A549 (cell line): Measurements from ENCODE around the gene ZNF276. TPM values are rescaled to one million over a fixed set of nuclear protein-coding genes. Genes with fewer than 3 reads are reported as not detected.
"Not testable (repeated sequence)": the region's sequence is repeated elsewhere in the genome, so short reads cannot be mapped to it uniquely, and the experiment has no call there.

Experiments used
- ATAC-seq, 2 experiments: fragments of 200-7000 bp in 1 of 2; fragments of >200 bp in 1 of 2; cut with Nextera tagmentation in 1 of 2; cut with Tn5 transposase in 1 of 2; 3 replicates each; pipeline versions ENCODE4 v1.8.0 to v1.9.1; 2018 to 2020; ENCODE audit warnings: mild to moderate bottlenecking in 1 of 2, moderate library complexity in 1 of 2
- CTCF ChIA-PET: fragments of 300-600 bp; sonication (Branson Sonifier 250); formaldehyde crosslinking; extraction: SDS; loops from one replicate; lab custom pipeline; 2021; ENCODE audit warnings: antibody characterized with exemption, inconsistent platforms; lab: Yijun Ruan, JAX
- POLR2A ChIA-PET: fragments of 350-600 bp; formaldehyde crosslinking; extraction: SDS; loops from one replicate; lab custom pipeline; 2021; ENCODE audit warnings: antibody characterized with exemption, inconsistent platforms; lab: Yijun Ruan, JAX
- DNase-seq, 2 experiments: peaks; one replicate each; pipeline versions ENCODE4 v3.0.0 to v3.0.0-alpha.2; 2011 to 2016; ENCODE audit warnings: low read depth in 1 of 2, low spot score in 1 of 2
- FAIRE-seq: peaks from 2 replicates; lab custom pipeline; 2011; peaks lifted over from hg19 to GRCh38; lab: Jason Lieb, UNC
- H3K27ac ChIP-seq, 2 experiments: fragments of >200 bp; sonication (Bioruptor Twin); formaldehyde crosslinking; 3 replicates each; pipeline ENCODE4 v1.5.1; 2016 to 2017
- H3K4me1 ChIP-seq: fragments of >200 bp; sonication (Bioruptor Twin); formaldehyde crosslinking; 3 replicates; pipeline ENCODE4 v1.6.1; 2016
- H3K4me2 ChIP-seq: fragments of >200 bp; sonication (Bioruptor Twin); formaldehyde crosslinking; 3 replicates; pipeline ENCODE4 v1.6.1; 2016
- H3K4me3 ChIP-seq: fragments of >200 bp; sonication (Bioruptor Twin); formaldehyde crosslinking; 3 replicates; pipeline ENCODE4 v1.5.1; 2016
- H3K9me3 ChIP-seq: fragments of >200 bp; sonication (Bioruptor Twin); formaldehyde crosslinking; 3 replicates; pipeline ENCODE4 v1.6.1; 2016
- BHLHE40 ChIP-seq: IDR thresholded peaks from 2 replicates; pipeline ENCODE4 v1.6.1; 2012; ENCODE audit warnings: low read depth, low read length, inconsistent platforms
- CBX2 ChIP-seq: fragments of 200-600 bp; sonication (generic); IDR thresholded peaks from 2 replicates; pipeline ENCODE4 v1.6.1; 2016; ENCODE audit warnings: low read depth, mild to moderate bottlenecking, borderline replicate concordance
- CBX8 ChIP-seq: fragments of 200-600 bp; sonication (generic); IDR thresholded peaks from 2 replicates; pipeline ENCODE4 v1.6.1; 2016
- CHD4 ChIP-seq: fragments of 200-600 bp; sonication (generic); IDR thresholded peaks from 2 replicates; pipeline ENCODE4 v1.6.1; 2016; ENCODE audit warnings: antibody characterized with exemption, mild to moderate bottlenecking, borderline replicate concordance
- EHF ChIP-seq: fragments of 250-450 bp; sonication (Bioruptor Pico); IDR thresholded peaks from 2 replicates; pipeline ENCODE4 v1.5.0; 2020; ENCODE audit warnings: mild to moderate bottlenecking
- EHMT2 ChIP-seq: fragments of 200-600 bp; sonication (generic); IDR thresholded peaks from 2 replicates; pipeline ENCODE4 v1.6.1; 2016; ENCODE audit warnings: antibody characterized with exemption, low read depth, mild to moderate bottlenecking, moderate library complexity
- EP300 ChIP-seq, 2 experiments: fragments of >200 bp; sonication (Bioruptor Twin); formaldehyde crosslinking; IDR thresholded peaks; 2 replicates in 1 of 2; 3 replicates in 1 of 2; pipeline ENCODE4 v1.6.1; 2016 to 2017
- ESRRA ChIP-seq: fragments of 150-350 bp; IDR thresholded peaks from 2 replicates; pipeline ENCODE4 v1.6.1; 2014; ENCODE audit warnings: mild to moderate bottlenecking, low read length, borderline replicate concordance
- FOSB ChIP-seq: fragments of 250-450 bp; sonication (Bioruptor Pico); IDR thresholded peaks from 2 replicates; pipeline ENCODE4 v1.5.0; 2020; ENCODE audit warnings: mild to moderate bottlenecking, moderate library complexity
- FOSL2 ChIP-seq, 2 experiments: fragments of 450-650 bp in 1 of 2; fragments of >200 bp in 1 of 2; sonication (Bioruptor Twin) in 1 of 2; formaldehyde crosslinking; IDR thresholded peaks; 2 replicates each; pipeline versions ENCODE4 v1.5.0 to v1.6.1; 2016 to 2020; ENCODE audit warnings: mild to moderate bottlenecking in 1 of 2, moderate library complexity in 1 of 2
- FOXS1 ChIP-seq: fragments of 250-450 bp; sonication (Bioruptor Pico); IDR thresholded peaks from 2 replicates; pipeline ENCODE4 v1.5.0; 2020; ENCODE audit warnings: mild to moderate bottlenecking, moderate library complexity
- HEYL ChIP-seq: fragments of 250-450 bp; sonication (Bioruptor Pico); IDR thresholded peaks from 2 replicates; pipeline ENCODE4 v1.8.0; 2021; ENCODE audit warnings: mild to moderate bottlenecking, moderate library complexity
- HOXA7 ChIP-seq: fragments of 250-450 bp; sonication (Bioruptor Pico); IDR thresholded peaks from 2 replicates; pipeline ENCODE4 v1.5.0; 2020; ENCODE audit warnings: mild to moderate bottlenecking, moderate library complexity
- JUN ChIP-seq, 2 experiments: fragments of >200 bp; sonication (Bioruptor Twin); formaldehyde crosslinking; IDR thresholded peaks; 2 replicates in 1 of 2; 3 replicates in 1 of 2; pipeline ENCODE4 v1.6.1; 2016 to 2017
- JUNB ChIP-seq: fragments of >200 bp; sonication (Bioruptor Twin); formaldehyde crosslinking; IDR thresholded peaks from 2 replicates; pipeline ENCODE4 v1.6.1; 2016
- MAZ ChIP-seq: fragments of 150-350 bp; IDR thresholded peaks from 2 replicates; pipeline ENCODE4 v1.6.1; 2014; ENCODE audit warnings: antibody characterized with exemption, low read depth, low read length, borderline replicate concordance
- MYC ChIP-seq: IDR thresholded peaks from 2 replicates; pipeline ENCODE4 v1.6.1; 2012; ENCODE audit warnings: mild to moderate bottlenecking, inconsistent platforms, low read length, improper control_type of control experiment, borderline replicate concordance
- NFE2L2 ChIP-seq: fragments of 150-350 bp; conservative IDR thresholded peaks from 2 replicates; pipeline ENCODE4 v1.6.1; 2014; ENCODE audit warnings: low read length
- NPAS2 ChIP-seq: fragments of 250-450 bp; sonication (Bioruptor Pico); IDR thresholded peaks from 2 replicates; pipeline ENCODE4 v1.8.0; 2022; ENCODE audit warnings: mild to moderate bottlenecking, moderate library complexity, borderline replicate concordance
- PHF8 ChIP-seq: fragments of 200-600 bp; sonication (generic); IDR thresholded peaks from 2 replicates; pipeline ENCODE4 v1.6.1; 2016; ENCODE audit warnings: low read depth, mild to moderate bottlenecking, antibody characterized with exemption, moderate library complexity, borderline replicate concordance
- POLR2AphosphoS2 ChIP-seq: conservative IDR thresholded peaks from 2 replicates; pipeline ENCODE4 v1.6.1; 2012; ENCODE audit warnings: low read length, improper control_type of control experiment, inconsistent platforms
- RARB ChIP-seq: fragments of 250-450 bp; sonication (Bioruptor Pico); IDR thresholded peaks from 2 replicates; pipeline ENCODE4 v1.8.0; 2021; ENCODE audit warnings: mild to moderate bottlenecking, moderate library complexity
- RCOR1 ChIP-seq: fragments of 150-350 bp; IDR thresholded peaks from 2 replicates; pipeline ENCODE4 v1.6.1; 2014; ENCODE audit warnings: antibody characterized with exemption, low read length, low read depth
- SMC3 ChIP-seq: fragments of >200 bp; sonication (Bioruptor Twin); formaldehyde crosslinking; IDR thresholded peaks from 3 replicates; pipeline ENCODE4 v1.6.1; 2018; ENCODE audit warnings: inconsistent platforms
- SREBF2 ChIP-seq: fragments of 450-650 bp; IDR thresholded peaks from 2 replicates; pipeline ENCODE4 v1.6.1; 2014; ENCODE audit warnings: mild to moderate bottlenecking, moderate library complexity
- TP53 ChIP-seq: fragments of 250-450 bp; sonication (Bioruptor Pico); IDR thresholded peaks from 2 replicates; pipeline ENCODE4 v1.5.0; 2021; ENCODE audit warnings: mild to moderate bottlenecking, moderate library complexity
- ZC3H11A ChIP-seq: fragments of 450-650 bp; IDR thresholded peaks from 2 replicates; pipeline ENCODE4 v1.6.1; 2014; ENCODE audit warnings: antibody characterized with exemption, mild to moderate bottlenecking
- WGBS: methylation state at CpG from one replicate; pipeline ENCODE4 v1.1.6; 2017; ENCODE audit errors: missing lambda C conversion rate; 5-methylcytosine and 5-hydroxymethylcytosine counted together
- polyA plus RNA-seq, 4 experiments: library from polyadenylated mRNA; depleted of rRNA in 3 of 4; stranded (reverse); fragments of >200 nt; fragmentation: RNase III in 1 of 4; extraction: RNeasy Plus Mini Kit Qiagen cat#74134 plus additional on column Dnase treatment in 1 of 4; gene quantifications; 2 replicates in 3 of 4; 3 replicates in 1 of 4; pipeline ENCODE4 v1.2.3, GENCODE V29; 2011 to 2017
- TF ChIP-seq, protein P1 (sequence below): fragments of 200-600 bp; sonication (generic); IDR thresholded peaks from 2 replicates; pipeline ENCODE4 v1.6.1; 2016; ENCODE audit warnings: antibody characterized with exemption, mild to moderate bottlenecking, moderate library complexity
- TF ChIP-seq, protein P2 (sequence below): fragments of >200 bp; sonication (Bioruptor Twin); formaldehyde crosslinking; IDR thresholded peaks from 3 replicates; pipeline ENCODE4 v1.6.1; 2016

ZNF276 gene
- polyA plus RNA-seq, 2 of the 4 experiments (the other 2 are of a cell fraction): 6.5 to 15.1 TPM

GRCh38 chr16:89698717-89699116, 22.6 kb upstream of the ZNF276 start:
- peaks cover 12% of the 10 kb centered on the region for H3K4me1 ChIP-seq
- FAIRE-seq, H3K4me2 ChIP-seq, ATAC-seq, H3K9me3 ChIP-seq, DNase-seq, H3K27ac ChIP-seq, H3K4me3 ChIP-seq: not testable (repeated sequence)
- POLR2A ChIA-PET: interaction anchor here (4.4 kb wide), 1 partner anchor 12 kb away, joined by 26 read pairs; the partner anchor contains the start of gene CDK10
- CTCF ChIA-PET: interaction anchor here (0.6 to 4.3 kb wide), 13 partner anchors 9 to 347 kb away, joined by 3 to 33 read pairs (median 9); partner anchors contain the start of gene CDK10
- WGBS: 98% methylated on average over 14 of the region's 14 CpGs

DNA sequence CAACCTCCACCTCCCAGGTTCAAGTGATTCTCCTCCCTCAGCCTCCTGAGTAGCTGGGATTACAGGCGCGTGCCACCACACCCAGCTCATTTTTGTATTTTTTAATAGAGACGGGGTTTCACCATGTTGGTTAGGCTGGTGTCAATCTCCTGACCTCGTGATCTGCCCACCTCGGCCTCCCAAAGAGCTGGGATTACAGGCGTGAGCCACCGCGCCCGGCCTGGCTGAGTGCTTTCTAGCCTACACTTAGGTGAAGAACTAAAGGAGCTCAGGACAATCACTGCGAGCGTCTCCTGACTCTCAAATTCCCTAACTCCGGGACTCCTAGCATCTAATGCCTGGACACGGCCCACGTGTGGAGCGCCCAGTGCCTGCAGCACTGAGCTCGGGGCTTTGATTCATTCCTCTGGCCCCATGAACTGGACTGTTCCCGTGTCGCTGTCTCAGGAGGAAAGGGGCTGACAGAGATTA, 21.7 kb upstream of the ZNF276 start:
- peak overlapping the region in 1 of 2 experiments; percentile 65; a peak in 2 of 6 replicates for H3K27ac ChIP-seq

GRCh38 chr16:89700100-89700648, 21.2 kb upstream of the ZNF276 start:
- WGBS: under 1% methylated on average over 23 of the region's 30 CpGs
- Histone ChIP-seq H3K4me1 (peaks cover 12% of the 10 kb centered on the region), H3K4me2 (peak overlapping the region; percentile 98), H3K4me3 (peak overlapping the region; percentile 69), H3K27ac (peak overlapping the region; percentile 82 to 92), H3K9me3 (no peaks in the 10 kb centered on the region)
- DNase-seq: peak; percentile 93 to 99
- CTCF ChIA-PET: interaction anchor here (0.6 to 4.3 kb wide), 41 partner anchors 9 to 250 kb away, joined by 3 to 33 read pairs (median 6); partner anchors contain the start of genes CDK10, CPNE7 and SPIRE2
- POLR2A ChIA-PET: interaction anchor here (0.6 to 2.6 kb wide), 4 partner anchors 13 to 131 kb away, joined by 3 to 24 read pairs (median 4); partner anchors contain the start of genes CDK10, CHMP1A and SPATA33
- ATAC-seq: peak; percentile 49 to 76
- no peak for FAIRE-seq
- no peak for TF ChIP-seq TP53 (CRISPR knock-in tag)
- no peak for TF ChIP-seq EP300 (IDR thresholded peaks at IDR 0.05)
- no peak for TF ChIP-seq EHMT2
- TF ChIP-seq JUN (IDR thresholded peaks at IDR 0.05): peak in 1 of 2 experiments; percentile 19; a peak in 1 of 5 replicates
- TF ChIP-seq ESRRA: no peak
- peak; percentile 57 for TF ChIP-seq SMC3
- TF ChIP-seq, protein P1, sequence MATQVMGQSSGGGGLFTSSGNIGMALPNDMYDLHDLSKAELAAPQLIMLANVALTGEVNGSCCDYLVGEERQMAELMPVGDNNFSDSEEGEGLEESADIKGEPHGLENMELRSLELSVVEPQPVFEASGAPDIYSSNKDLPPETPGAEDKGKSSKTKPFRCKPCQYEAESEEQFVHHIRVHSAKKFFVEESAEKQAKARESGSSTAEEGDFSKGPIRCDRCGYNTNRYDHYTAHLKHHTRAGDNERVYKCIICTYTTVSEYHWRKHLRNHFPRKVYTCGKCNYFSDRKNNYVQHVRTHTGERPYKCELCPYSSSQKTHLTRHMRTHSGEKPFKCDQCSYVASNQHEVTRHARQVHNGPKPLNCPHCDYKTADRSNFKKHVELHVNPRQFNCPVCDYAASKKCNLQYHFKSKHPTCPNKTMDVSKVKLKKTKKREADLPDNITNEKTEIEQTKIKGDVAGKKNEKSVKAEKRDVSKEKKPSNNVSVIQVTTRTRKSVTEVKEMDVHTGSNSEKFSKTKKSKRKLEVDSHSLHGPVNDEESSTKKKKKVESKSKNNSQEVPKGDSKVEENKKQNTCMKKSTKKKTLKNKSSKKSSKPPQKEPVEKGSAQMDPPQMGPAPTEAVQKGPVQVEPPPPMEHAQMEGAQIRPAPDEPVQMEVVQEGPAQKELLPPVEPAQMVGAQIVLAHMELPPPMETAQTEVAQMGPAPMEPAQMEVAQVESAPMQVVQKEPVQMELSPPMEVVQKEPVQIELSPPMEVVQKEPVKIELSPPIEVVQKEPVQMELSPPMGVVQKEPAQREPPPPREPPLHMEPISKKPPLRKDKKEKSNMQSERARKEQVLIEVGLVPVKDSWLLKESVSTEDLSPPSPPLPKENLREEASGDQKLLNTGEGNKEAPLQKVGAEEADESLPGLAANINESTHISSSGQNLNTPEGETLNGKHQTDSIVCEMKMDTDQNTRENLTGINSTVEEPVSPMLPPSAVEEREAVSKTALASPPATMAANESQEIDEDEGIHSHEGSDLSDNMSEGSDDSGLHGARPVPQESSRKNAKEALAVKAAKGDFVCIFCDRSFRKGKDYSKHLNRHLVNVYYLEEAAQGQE: no peak
- TF ChIP-seq CBX2: no peak
- TF ChIP-seq RARB (CRISPR knock-in tag): no peak
- peak; percentile 71; the same call in 1 of the 2 replicates for TF ChIP-seq BHLHE40
- no peak for TF ChIP-seq SREBF2
- TF ChIP-seq EHF: no peak
- no peak for TF ChIP-seq CBX8
- TF ChIP-seq CHD4: no peak
- TF ChIP-seq HEYL (CRISPR knock-in tag): no peak
- no peak for TF ChIP-seq RCOR1
- no peak for TF ChIP-seq NFE2L2
- TF ChIP-seq ZC3H11A: no peak
- TF ChIP-seq, protein P2, sequence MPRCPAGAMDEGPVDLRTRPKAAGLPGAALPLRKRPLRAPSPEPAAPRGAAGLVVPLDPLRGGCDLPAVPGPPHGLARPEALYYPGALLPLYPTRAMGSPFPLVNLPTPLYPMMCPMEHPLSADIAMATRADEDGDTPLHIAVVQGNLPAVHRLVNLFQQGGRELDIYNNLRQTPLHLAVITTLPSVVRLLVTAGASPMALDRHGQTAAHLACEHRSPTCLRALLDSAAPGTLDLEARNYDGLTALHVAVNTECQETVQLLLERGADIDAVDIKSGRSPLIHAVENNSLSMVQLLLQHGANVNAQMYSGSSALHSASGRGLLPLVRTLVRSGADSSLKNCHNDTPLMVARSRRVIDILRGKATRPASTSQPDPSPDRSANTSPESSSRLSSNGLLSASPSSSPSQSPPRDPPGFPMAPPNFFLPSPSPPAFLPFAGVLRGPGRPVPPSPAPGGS: no peak
- TF ChIP-seq FOSB (CRISPR knock-in tag): no peak
- TF ChIP-seq HOXA7 (CRISPR knock-in tag): no peak
- TF ChIP-seq NPAS2: no peak
- no peak for TF ChIP-seq JUNB
- TF ChIP-seq PHF8: no peak
- no peak for TF ChIP-seq MYC
- TF ChIP-seq POLR2AphosphoS2: no peak
- TF ChIP-seq FOXS1 (CRISPR knock-in tag): no peak
- TF ChIP-seq FOSL2 (IDR thresholded peaks at IDR 0.05): no peak
- TF ChIP-seq FOSL2 (CRISPR knock-in tag; IDR thresholded peaks at IDR 0.05): peak; percentile 93
- 0 out of 2 replicates have a peak, but pooled peaks have one; percentile 27 for TF ChIP-seq MAZ

More for the DNA sequence above, 21.7 kb upstream of the ZNF276 start:
- DNase-seq, FAIRE-seq, H3K9me3 ChIP-seq, H3K4me3 ChIP-seq: not testable (repeated sequence)
- 74% methylated on average over 16 of the region's 18 CpGs for WGBS
- peak in 1 of 2 experiments; percentile 1; a peak in 3 of 6 replicates for ATAC-seq
- H3K4me2 ChIP-seq: peak overlapping the region; percentile 98
- ChIA-PET CTCF (interaction anchor here (0.6 to 4.3 kb wide), 36 partner anchors 10 to 211 kb away, joined by 3 to 33 read pairs (median 6); partner anchors contain the start of genes CDK10 and CPNE7), POLR2A (interaction anchor here (0.6 to 2.6 kb wide), 4 partner anchors 13 to 130 kb away, joined by 3 to 24 read pairs (median 4); partner anchors contain the start of genes CDK10, CHMP1A and SPATA33)
- peaks cover 12% of the 10 kb centered on the region for H3K4me1 ChIP-seq
